HG02981 (cell line): Measurements from ENCODE around the gene RPS24.
"Not testable (repeated sequence)": the region's sequence is repeated elsewhere in the genome, so short reads cannot be mapped to it uniquely, and the experiment has no call there.

ENCODE experiments used
- ATAC-seq: cut with Tn5 transposase; IDR thresholded peaks from one replicate; pipeline ENCODE4 v1.9.1; 2021; ENCODE audit warnings: mild to moderate bottlenecking, moderate library complexity; ENCODE audit not compliant: unreplicated experiment

RPS24 gene

GRCh38 chr10:78047314-78047891 lies 13.7 kb downstream of the RPS24 start:
- peak; percentile 65 for ATAC-seq

- ATAC-seq: no peak
Measured at GRCh38 chr10:78049851-78050250, 16.2 kb downstream of the RPS24 start.

- no peak for ATAC-seq
Measured at GRCh38 chr10:78053211-78053868, 19.7 kb downstream of the RPS24 start.

DNA sequence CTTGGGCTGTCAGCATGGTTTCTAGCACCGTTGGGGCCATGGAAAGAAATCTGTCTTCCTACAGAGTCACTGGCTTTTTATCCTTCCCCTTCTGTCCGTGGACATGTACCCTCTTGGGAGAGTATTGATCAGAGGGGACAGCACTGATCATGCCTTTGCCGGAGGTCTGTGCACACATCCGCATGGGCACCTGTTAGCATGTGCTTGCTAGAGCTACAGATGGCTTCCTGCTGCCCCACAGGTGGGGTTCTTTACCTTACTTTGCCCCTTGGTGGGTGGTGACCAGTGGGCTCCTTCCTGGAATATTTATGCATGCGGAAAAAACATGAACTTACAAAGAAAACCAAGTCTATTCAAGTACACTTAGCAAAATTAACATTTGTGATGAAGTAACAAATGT lies 24.9 kb downstream of the RPS24 start:
- ATAC-seq: no peak

DNA sequence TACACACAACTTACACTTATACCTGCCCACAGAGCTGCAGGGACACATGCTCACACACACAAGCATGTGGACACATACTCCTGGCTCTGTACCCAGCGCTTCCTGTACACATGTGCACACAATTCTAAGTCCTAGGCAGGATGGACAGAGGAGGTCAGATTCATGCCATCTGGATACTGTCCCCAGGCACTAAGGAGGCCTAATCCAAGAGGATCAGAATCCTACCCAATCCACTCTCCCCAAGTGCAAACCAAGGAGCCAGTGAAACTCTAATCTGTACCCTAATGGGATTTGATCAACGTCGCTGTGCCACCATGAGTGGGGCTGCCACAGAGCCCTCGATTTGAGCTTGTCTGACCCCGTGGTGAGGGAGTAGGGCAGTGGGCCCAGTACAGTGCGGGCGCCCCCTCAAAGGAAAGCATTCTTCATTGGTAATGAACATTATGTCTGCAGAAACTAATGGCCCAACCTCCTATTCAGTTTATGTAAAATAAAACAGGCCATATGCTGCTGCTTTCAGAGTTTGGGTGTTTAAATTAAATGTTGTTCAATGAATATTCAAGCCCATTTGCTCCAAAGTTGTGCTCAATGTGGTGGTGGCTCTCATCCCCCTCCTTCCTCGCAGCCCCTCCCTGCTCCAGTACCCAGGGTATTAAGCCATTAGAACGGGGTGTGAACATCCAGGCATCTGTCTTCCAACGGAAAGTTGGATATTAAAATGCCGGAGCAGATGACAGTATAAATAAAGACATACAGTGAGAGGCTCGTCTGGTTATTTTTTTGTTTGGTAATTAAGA lies 26.4 kb downstream of the RPS24 start:
- ATAC-seq: no peak

- ATAC-seq: no peak
Measured at GRCh38 chr10:78062296-78062695, 28.6 kb downstream of the RPS24 start.

GRCh38 chr10:78063236-78063635 lies 29.6 kb downstream of the RPS24 start:
- no peak for ATAC-seq

DNA sequence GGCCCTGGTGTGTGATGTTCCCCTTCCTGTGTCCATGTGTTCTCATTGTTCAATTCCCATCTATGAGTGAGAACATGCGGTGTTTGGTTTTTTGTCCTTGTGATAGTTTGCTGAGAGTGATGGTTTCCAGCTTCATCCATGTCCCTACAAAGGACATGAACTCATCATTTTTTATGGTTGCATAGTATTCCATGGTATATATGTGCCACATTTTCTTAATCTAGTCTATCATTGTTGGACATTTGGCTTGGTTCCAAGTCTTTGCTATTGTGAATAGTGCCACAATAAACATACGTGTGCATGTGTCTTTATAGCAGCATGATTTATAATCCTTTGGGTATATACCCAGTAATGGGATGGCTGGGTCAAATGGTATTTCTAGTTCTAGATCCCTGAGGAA lies 31.3 kb downstream of the RPS24 start:
- ATAC-seq: not testable (repeated sequence)

DNA sequence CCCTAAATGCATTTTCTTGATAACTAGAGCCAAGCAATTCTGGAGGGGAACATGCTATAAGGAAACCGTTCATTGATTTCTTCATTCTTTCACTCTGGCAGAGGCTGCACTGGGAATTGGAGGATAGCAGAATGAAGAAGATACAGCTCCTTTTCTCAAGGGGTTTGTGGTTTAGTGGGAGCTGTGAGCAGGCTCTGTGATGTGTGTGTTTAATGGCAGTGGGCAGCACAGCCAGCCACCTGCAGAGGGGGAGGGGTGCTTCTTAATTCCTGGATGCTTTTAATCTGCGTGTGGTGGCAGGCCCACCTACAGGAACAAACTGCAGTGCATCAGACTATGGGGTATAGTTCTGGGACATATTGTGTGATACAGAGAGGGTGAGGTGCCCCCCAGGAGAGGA lies 31.9 kb downstream of the RPS24 start:
- ATAC-seq: no peak

GRCh38 chr10:78066012-78066411 lies 32.3 kb downstream of the RPS24 start:
- no peak for ATAC-seq

DNA sequence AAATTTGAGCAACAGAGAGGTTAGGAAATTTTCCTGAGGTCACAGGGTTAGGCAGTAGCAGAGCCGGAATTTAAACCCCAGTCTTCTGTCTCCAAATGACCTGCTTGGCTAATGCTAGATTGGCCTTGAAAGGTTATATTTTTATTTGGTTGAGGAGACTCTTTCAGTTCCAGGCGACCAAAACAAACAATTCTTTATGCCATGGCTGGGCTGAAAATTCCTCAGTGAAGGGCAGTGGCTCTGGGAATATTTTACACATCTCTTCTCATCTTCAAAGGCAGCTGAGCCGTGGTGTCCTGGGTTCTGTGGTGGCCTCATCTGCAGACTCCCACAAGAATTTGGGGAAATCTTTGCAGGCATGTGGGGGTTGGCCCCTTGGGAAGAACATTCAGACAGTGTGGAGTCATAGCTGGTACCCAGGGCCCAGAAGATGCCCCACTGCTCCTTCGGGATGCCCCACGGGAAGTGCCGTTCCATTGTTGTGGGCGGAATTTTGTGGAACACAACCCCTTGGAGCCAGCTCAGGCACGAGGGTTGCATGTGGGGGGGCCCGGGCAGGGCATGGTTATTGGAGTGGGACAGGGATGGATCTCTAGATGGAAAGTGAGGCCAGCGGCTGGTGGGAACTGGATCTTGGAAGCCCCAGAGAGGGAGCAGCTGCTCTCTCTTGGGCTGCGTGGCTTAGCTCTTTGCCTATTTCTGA lies 33.2 kb downstream of the RPS24 start:
- no peak for ATAC-seq

DNA sequence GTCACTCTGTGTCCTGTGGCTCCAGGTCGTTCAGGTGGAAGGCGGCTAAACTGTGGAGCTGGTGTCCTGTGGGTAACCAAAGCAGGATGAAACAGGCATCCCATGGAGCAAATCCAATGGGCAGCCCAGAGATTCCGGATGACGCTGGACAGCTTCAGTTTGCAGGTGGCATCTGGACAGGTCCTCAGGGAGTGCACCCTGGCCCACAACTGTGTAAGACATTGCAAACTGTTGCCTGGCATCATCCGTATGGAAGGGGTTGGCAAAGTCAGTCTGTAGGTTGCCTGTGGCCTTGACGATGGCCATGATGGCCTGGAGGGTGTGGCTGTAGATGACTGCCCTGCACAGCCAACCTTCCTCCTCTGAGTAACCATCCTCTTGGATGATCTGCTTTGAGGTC lies 35.5 kb downstream of the RPS24 start:
- ATAC-seq: no peak

GRCh38 chr10:78070064-78070463 lies 36.4 kb downstream of the RPS24 start:
- not testable (repeated sequence) for ATAC-seq

GRCh38 chr10:78070726-78071125 lies 37.1 kb downstream of the RPS24 start:
- no peak for ATAC-seq

GRCh38 chr10:78071140-78071856 lies 37.6 kb downstream of the RPS24 start:
- no peak for ATAC-seq

- ATAC-seq: no peak
Measured at GRCh38 chr10:78071857-78072179, 38.2 kb downstream of the RPS24 start.

- no peak for ATAC-seq
Measured at GRCh38 chr10:78072504-78072903, 38.8 kb downstream of the RPS24 start.

DNA sequence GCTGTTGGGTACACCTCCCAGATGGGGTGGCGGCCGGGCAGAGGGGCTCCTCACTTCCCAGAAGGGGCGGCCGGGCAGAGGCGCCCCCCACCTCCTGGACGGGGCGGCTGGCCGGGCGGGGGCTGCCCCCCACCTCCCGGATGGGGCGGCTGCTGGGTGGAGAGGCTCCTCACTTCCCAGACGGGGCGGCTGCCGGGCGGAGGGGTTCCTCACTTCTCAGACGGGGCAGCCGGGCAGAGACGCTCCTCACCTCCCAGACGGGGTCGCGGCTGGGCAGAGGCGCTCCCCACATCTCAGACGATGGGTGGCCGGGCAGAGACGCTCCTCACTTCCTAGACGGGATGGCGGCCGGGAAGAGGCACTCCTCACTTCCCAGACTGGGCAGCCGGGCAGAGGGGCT lies 42.1 kb downstream of the RPS24 start:
- ATAC-seq: not testable (repeated sequence)

DNA sequence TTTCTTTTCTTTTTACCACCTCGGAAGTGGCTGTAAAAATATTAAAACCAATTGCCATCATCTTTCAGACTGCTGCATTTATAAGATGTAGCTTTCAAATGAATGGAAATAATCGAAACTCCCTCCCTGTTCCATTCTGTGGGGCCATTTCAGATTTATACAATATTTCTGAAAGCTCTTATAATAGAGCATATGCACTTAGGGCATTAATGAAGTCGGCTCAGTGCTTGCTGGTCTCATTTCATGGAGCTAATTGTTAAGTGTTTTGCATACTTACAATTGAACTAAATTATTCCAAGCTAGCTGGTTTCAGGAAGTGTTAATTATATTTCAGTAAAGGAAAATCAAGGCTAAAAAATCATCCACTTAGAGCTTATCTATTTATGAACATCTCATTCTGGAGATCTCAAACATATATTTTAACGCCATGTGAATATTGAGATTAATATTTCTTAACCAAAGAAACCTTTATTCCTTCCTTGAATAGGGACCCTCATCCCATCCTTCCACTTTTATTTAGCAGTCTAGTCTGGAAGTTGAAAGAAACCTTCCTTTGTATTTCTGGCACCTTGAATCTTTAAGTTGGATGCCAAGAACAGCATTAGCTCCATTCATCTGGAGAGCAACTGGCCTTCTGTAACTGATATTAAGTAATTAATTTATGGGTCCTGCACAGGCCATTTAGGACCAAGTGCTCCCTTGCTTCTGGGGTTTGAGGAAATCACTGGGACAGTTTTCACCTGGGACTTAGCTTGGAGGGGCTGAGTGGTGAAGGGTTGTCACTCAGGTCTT lies 45.1 kb downstream of the RPS24 start:
- ATAC-seq: no peak

DNA sequence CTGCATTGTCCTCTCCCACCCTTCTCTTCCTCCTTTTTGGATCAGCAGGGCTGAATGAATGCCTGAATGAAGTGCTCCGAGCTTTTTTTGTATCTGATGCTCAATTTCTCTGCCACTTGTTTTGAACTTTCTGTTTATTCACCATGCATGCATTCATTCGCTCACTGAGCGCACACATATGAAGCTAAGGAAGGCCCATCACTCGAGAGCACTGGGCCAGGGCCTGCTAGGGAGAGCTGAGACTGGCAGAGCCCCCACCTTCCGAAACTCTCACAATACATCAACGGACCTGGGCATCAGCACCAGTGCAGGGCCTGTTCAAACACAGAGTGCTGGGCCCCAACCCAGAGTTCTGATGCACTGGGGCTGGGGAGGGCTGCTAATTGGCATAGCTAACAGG lies 45.7 kb downstream of the RPS24 start:
- no peak for ATAC-seq
